GM21576 (cell line): ENCODE results near the gene ABCA3.
"Not testable (repeated sequence)": the region's sequence is repeated elsewhere in the genome, so short reads cannot be mapped to it uniquely, and the experiment has no call there.

ENCODE experiments used
- ATAC-seq: cut with Tn5 transposase; IDR thresholded peaks from one replicate; pipeline ENCODE4 v1.9.1; 2021; ENCODE audit warnings: mild to moderate bottlenecking, moderate library complexity; ENCODE audit not compliant: unreplicated experiment

ABCA3 gene

GRCh38 chr16:2263026-2263425, 77.5 kb downstream of the ABCA3 start:
- ATAC-seq = not testable (repeated sequence)

- no peak for ATAC-seq
Observed at GRCh38 chr16:2260250-2260649, 80.3 kb downstream of the ABCA3 start.

GRCh38 chr16:2258530-2258929, 82.0 kb downstream of the ABCA3 start:
- ATAC-seq = not testable (repeated sequence)

GRCh38 chr16:2257726-2258125, 82.8 kb downstream of the ABCA3 start:
- ATAC-seq = no peak

- ATAC-seq = no peak
Observed at GRCh38 chr16:2256531-2257140, 83.9 kb downstream of the ABCA3 start.

GRCh38 chr16:2253293-2253692, 87.2 kb downstream of the ABCA3 start:
- no peak for ATAC-seq

- ATAC-seq = no peak
Observed at GRCh38 chr16:2252806-2253148, 87.8 kb downstream of the ABCA3 start.

GRCh38 chr16:2251296-2252111, 89.0 kb downstream of the ABCA3 start, which contains the start of gene ECI1:
Gene ECI1, minus strand, starts transcription at chr16:2251587. Its CDS starts 21 bp downstream, at chr16:2251566.
- peak; percentile 81 for ATAC-seq

GRCh38 chr16:2250652-2251295, 89.8 kb downstream of the ABCA3 start:
- ATAC-seq = peak; percentile 3

- no peak for ATAC-seq
Observed at GRCh38 chr16:2246301-2246885, 94.1 kb downstream of the ABCA3 start.

- ATAC-seq = no peak
Observed at GRCh38 chr16:2244926-2245795, 95.4 kb downstream of the ABCA3 start.

- ATAC-seq = no peak
Observed at GRCh38 chr16:2244301-2244700, 96.2 kb downstream of the ABCA3 start.

GRCh38 chr16:2243781-2244180, 96.7 kb downstream of the ABCA3 start:
- no peak for ATAC-seq

GRCh38 chr16:2243031-2243528, 97.4 kb downstream of the ABCA3 start:
- no peak for ATAC-seq

- ATAC-seq = no peak
Observed at GRCh38 chr16:2242598-2242997, 97.9 kb downstream of the ABCA3 start.

GRCh38 chr16:2240331-2240730, 100.2 kb downstream of the ABCA3 start:
- not testable (repeated sequence) for ATAC-seq

- no peak for ATAC-seq
Observed at GRCh38 chr16:2238838-2239675, 101.5 kb downstream of the ABCA3 start.

- ATAC-seq = no peak
Observed at GRCh38 chr16:2238150-2238837, 102.2 kb downstream of the ABCA3 start.
